ENCODE results near the gene PLEKHM3. TPM values are rescaled to one million over a fixed set of nuclear protein-coding genes. Genes with fewer than 3 reads are reported as not detected.

PLEKHM3 gene
- polyA plus RNA-seq, 1 experiment = 7.0 TPM

DNA sequence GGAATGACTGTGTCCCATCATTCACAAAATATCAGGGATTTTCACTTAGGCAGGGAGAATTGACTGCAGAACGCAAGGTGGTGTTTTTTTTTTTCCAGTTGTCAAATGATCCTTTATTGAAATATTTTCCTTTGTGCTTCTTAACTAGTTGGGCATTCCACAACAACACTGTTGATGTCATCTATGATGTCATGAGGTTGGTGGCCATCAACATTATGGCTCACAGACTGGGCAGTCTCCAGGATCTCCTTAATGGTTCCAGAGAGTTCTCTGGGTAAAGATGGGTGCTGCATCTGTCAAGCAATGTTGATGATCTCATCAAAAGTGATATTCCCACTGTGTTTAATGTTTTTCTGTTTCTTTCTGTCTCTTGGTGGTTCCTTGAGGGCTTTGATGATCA, 31.8 kb upstream of the PLEKHM3 start:
- no peak overlapping the region for H3K4me3 ChIP-seq (ENCODE audit: low read depth, low read length)
- H3K27ac ChIP-seq (ENCODE audit: low read depth, low read length) = no peak overlapping the region
- ChIA-PET CTCF (interaction anchor here (0.7 to 1.0 kb wide), 2 partner anchors 17 to 207 kb away, joined by 3 read pairs; no protein-coding TSS in a partner anchor), POLR2A (no interaction called here)
- TF ChIP-seq, protein P1, sequence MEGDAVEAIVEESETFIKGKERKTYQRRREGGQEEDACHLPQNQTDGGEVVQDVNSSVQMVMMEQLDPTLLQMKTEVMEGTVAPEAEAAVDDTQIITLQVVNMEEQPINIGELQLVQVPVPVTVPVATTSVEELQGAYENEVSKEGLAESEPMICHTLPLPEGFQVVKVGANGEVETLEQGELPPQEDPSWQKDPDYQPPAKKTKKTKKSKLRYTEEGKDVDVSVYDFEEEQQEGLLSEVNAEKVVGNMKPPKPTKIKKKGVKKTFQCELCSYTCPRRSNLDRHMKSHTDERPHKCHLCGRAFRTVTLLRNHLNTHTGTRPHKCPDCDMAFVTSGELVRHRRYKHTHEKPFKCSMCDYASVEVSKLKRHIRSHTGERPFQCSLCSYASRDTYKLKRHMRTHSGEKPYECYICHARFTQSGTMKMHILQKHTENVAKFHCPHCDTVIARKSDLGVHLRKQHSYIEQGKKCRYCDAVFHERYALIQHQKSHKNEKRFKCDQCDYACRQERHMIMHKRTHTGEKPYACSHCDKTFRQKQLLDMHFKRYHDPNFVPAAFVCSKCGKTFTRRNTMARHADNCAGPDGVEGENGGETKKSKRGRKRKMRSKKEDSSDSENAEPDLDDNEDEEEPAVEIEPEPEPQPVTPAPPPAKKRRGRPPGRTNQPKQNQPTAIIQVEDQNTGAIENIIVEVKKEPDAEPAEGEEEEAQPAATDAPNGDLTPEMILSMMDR (IDR thresholded peaks at IDR 0.05; ENCODE audit: low read depth, low read length) = no peak
- H3K27me3 ChIP-seq (ENCODE audit: control insufficient read depth, insufficient read depth, low read length) = no peaks in the 10 kb centered on the region
- no peaks in the 10 kb centered on the region; the same call in 1 of the 2 replicates for H3K9me3 ChIP-seq (ENCODE audit: control insufficient read depth, insufficient read depth, low read length)
- DNase-seq (ENCODE audit: low read depth, low spot score) = no peak

- ChIA-PET CTCF (interaction anchor here (1.3 kb wide), 1 partner anchor 9 kb away, joined by 10 read pairs; no protein-coding TSS in a partner anchor), POLR2A (no interaction called here)
- no peak overlapping the region for H3K4me3 ChIP-seq (ENCODE audit: low read depth, low read length)
Observed at GRCh38 chr2:208049441-208049840, 24.1 kb upstream of the PLEKHM3 start.

DNA sequence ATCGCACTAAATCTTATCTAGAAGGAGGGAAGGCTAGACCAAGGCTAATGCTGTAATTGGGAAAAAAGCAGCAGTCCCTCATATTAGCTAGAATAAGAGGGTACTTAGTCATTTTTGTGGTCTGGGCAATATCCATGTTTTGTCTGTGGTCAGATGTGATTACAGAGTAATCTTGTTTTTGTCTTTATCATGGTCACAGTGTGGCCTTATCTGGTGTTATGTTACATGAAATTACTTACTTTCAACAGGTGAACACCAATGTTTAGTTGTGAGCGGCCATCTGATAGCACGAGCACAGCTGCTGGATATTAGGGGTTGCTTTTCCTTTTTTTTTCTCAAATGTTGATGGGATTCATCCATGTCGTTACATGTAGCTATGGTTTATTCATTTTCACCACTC, 23.7 kb upstream of the PLEKHM3 start:
- TF ChIP-seq, protein P1 (IDR thresholded peaks at IDR 0.05; ENCODE audit: low read depth, low read length) = no peak
- no peak for DNase-seq (ENCODE audit: low read depth, low spot score)

More at GRCh38 chr2:208049441-208049840, 24.1 kb upstream of the PLEKHM3 start:
- TF ChIP-seq, protein P1 (IDR thresholded peaks at IDR 0.05; ENCODE audit: low read depth, low read length) = no peak
- Histone ChIP-seq H3K27ac (ENCODE audit: low read depth, low read length) (no peak overlapping the region), H3K9me3 (ENCODE audit: control insufficient read depth, insufficient read depth, low read length) (no peaks in the 10 kb centered on the region), H3K27me3 (ENCODE audit: control insufficient read depth, insufficient read depth, low read length) (no peaks in the 10 kb centered on the region)
- DNase-seq (ENCODE audit: low read depth, low spot score) = no peak

GRCh38 chr2:208047840-208048239, 22.5 kb upstream of the PLEKHM3 start:
- Histone ChIP-seq H3K4me3 (ENCODE audit: low read depth, low read length) (no peak overlapping the region), H3K27ac (ENCODE audit: low read depth, low read length) (no peak overlapping the region), H3K9me3 (ENCODE audit: control insufficient read depth, insufficient read depth, low read length) (no peaks in the 10 kb centered on the region), H3K27me3 (ENCODE audit: control insufficient read depth, insufficient read depth, low read length) (no peaks in the 10 kb centered on the region)
- TF ChIP-seq, protein P1 (IDR thresholded peaks at IDR 0.05; ENCODE audit: low read depth, low read length) = no peak
- no peak for DNase-seq (ENCODE audit: low read depth, low spot score)
- CTCF ChIA-PET = interaction anchor here (0.9 to 1.9 kb wide), 2 partner anchors 127 to 302 kb away, joined by 3 to 5 read pairs; no protein-coding TSS in a partner anchor
- POLR2A ChIA-PET = interaction anchor here (0.6 kb wide), 1 partner anchor 410 kb away, joined by 7 read pairs; no protein-coding TSS in a partner anchor

More for the DNA sequence above, 23.7 kb upstream of the PLEKHM3 start:
- Histone ChIP-seq H3K4me3 (ENCODE audit: low read depth, low read length) (no peak overlapping the region), H3K27ac (ENCODE audit: low read depth, low read length) (no peak overlapping the region), H3K9me3 (ENCODE audit: control insufficient read depth, insufficient read depth, low read length) (no peaks in the 10 kb centered on the region), H3K27me3 (ENCODE audit: control insufficient read depth, insufficient read depth, low read length) (no peaks in the 10 kb centered on the region)
- POLR2A ChIA-PET = interaction anchor here (0.6 kb wide), 1 partner anchor 280 kb away, joined by 3 read pairs; no protein-coding TSS in a partner anchor
- CTCF ChIA-PET = interaction anchor here (1.3 kb wide), 1 partner anchor 8 kb away, joined by 10 read pairs; no protein-coding TSS in a partner anchor

DNA sequence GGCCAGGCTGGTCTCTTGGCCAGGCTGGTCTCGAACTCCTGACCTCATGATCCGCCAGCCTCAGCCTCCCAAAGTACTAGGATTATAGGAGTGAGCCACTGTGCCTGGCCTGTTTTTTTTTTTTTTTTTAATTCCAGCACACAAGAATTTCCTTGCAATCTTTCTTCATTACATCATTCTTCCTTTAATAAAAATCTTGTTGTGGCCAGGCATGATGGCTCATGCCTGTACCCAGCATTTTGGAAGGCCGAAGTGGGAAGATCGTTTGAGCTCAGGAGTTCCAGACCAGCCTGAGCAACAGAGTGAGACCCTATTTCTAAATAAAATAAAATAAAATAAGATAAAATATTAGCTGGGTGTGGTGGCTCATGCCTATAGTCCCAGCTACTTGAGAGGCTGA, 21.4 kb upstream of the PLEKHM3 start:
- DNase-seq (ENCODE audit: low read depth, low spot score) = no peak
- TF ChIP-seq, protein P1 (IDR thresholded peaks at IDR 0.05; ENCODE audit: low read depth, low read length) = no peak
- Histone ChIP-seq H3K27ac (ENCODE audit: low read depth, low read length) (no peak overlapping the region), H3K9me3 (ENCODE audit: control insufficient read depth, insufficient read depth, low read length) (no peaks in the 10 kb centered on the region), H3K27me3 (ENCODE audit: control insufficient read depth, insufficient read depth, low read length) (no peaks in the 10 kb centered on the region), H3K4me3 (ENCODE audit: low read depth, low read length) (no peak overlapping the region)
- POLR2A ChIA-PET = no interaction called here
- CTCF ChIA-PET = interaction anchor here (0.5 to 1.9 kb wide), 2 partner anchors 129 to 357 kb away, joined by 4 to 5 read pairs; no protein-coding TSS in a partner anchor

Measured in AG04450 (cell line).